Pulmonary artery endothelial cell (primary cell): ENCODE data around the gene GYG1. TPM values are rescaled to one million over a fixed set of nuclear protein-coding genes. Genes with fewer than 3 reads are reported as not detected.

Source experiments
- total RNA-seq: library from RNA; depleted of rRNA; stranded (reverse); fragments of >200 nt; gene quantifications from 2 replicates; pipeline ENCODE4 v1.2.3, GENCODE V29; 2014

GYG1 gene
- total RNA-seq, 1 donor from 2014 or later = 60.9 TPM

Other genes starting within 250 kb of the GYG1 start
- gene CPB1, start 163.7 kb upstream of the GYG1 start, total RNA-seq = not detected in 2 replicates
- 13.2 and 23.5 TPM in 2 replicates for gene CPA3, start 126.2 kb upstream of the GYG1 start, total RNA-seq
- gene HLTF, start 95.0 kb downstream of the GYG1 start, total RNA-seq = 34.1 and 56.9 TPM in 2 replicates
- gene HPS3, start 138.1 kb downstream of the GYG1 start, total RNA-seq = 16.4 and 33.0 TPM in 2 replicates
- 0.13 and 0.99 TPM in 2 replicates for gene CP, start 230.3 kb downstream of the GYG1 start, total RNA-seq